Keratinocyte (primary cell): ENCODE results near the gene CUX1.

Experiments
- CTCF ChIP-seq, 3 experiments: IDR thresholded peaks in 1 of 3; conservative IDR thresholded peaks in 1 of 3; optimal IDR thresholded peaks in 1 of 3; 2 replicates in 2 of 3; 3 replicates in 1 of 3; pipeline versions ENCODE3 to v1.5.1; 2011; ENCODE audit warnings: low read length in 3 of 3, mild to moderate bottlenecking in 3 of 3, moderate library complexity in 2 of 3, control low read depth in 1 of 3, inconsistent platforms in 1 of 3; ENCODE audit not compliant: insufficient read depth in 2 of 3; ENCODE audit errors: extremely low read depth in 1 of 3
- EZH2 ChIP-seq: IDR thresholded peaks from one replicate; pipeline ENCODE4 v1.6.1; 2012; ENCODE audit warnings: inconsistent platforms, mild to moderate bottlenecking, low read length, moderate library complexity

DNA sequence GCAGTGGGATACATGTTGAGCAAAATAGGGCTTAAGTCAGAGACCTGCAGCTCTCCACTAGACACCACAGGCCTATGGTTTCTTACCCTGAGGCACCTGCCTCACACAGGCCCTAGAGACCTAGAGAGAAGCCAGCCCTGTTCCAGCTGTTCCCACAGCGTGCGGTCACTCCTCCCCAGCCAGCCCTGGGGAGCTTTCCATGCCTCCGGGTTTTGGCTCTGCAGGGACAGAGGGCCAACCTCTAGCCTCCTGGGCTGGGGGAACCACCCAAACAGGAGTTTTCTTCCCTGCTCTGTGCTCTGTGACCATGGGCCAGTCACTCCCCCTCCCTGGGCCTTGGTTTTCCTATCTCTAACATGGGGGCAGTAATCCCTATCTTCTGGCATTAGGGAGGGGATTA lies 502.2 kb downstream of the CUX1 start:
- TF ChIP-seq CTCF (optimal IDR thresholded peaks at IDR 0.05 in 1 of 3, IDR thresholded peaks at IDR 0.05 in 1 of 3, conservative IDR thresholded peaks at IDR 0.05 in 1 of 3; ENCODE audit: extremely low read depth in 1 of 3, insufficient read depth in 2 of 3, low read length in 3 of 3), result no peak
- no peak for TF ChIP-seq EZH2
